ACC112 (cell line): ENCODE results near the gene TMCO2.
"Not testable (repeated sequence)": the region's sequence is repeated elsewhere in the genome, so short reads cannot be mapped to it uniquely, and the experiment has no call there.

Experiments used
- H2AFZ ChIP-seq: fragments of 200-600 bp; sonication (generic); one replicate; pipeline ENCODE4 v1.6.0; 2017; ENCODE audit warnings: antibody characterized with exemption, low read length; ENCODE audit not compliant: unreplicated experiment
- H3K27ac ChIP-seq: fragments of 200-600 bp; sonication (generic); 2 replicates; pipeline ENCODE4 v1.5.1; 2014; ENCODE audit warnings: low read depth, mild to moderate bottlenecking, antibody characterized with exemption, low read length, moderate library complexity
- H3K27me3 ChIP-seq: fragments of 200-600 bp; sonication (generic); 2 replicates; pipeline ENCODE4 v1.6.1; 2014; ENCODE audit warnings: mild to moderate bottlenecking, antibody characterized with exemption, low read length, moderate library complexity, mixed read lengths; ENCODE audit not compliant: insufficient read depth
- H3K36me3 ChIP-seq: fragments of 200-600 bp; sonication (generic); 2 replicates; pipeline ENCODE4 v1.6.1; 2016; ENCODE audit warnings: mild to moderate bottlenecking, antibody characterized with exemption, low read length, moderate library complexity, mixed read lengths; ENCODE audit not compliant: insufficient read depth
- H3K4me1 ChIP-seq: fragments of 200-600 bp; sonication (generic); one replicate; pipeline ENCODE4 v1.6.1; 2016; ENCODE audit warnings: low read length, mixed read lengths; ENCODE audit not compliant: insufficient read depth, unreplicated experiment, control insufficient read depth
- H3K4me3 ChIP-seq: fragments of 200-600 bp; sonication (generic); 2 replicates; pipeline ENCODE4 v1.5.1; 2014; ENCODE audit warnings: mild to moderate bottlenecking, low read depth, low read length
- H3K79me2 ChIP-seq: fragments of 200-600 bp; sonication (generic); one replicate; pipeline ENCODE4 v1.6.0; 2016; ENCODE audit warnings: low read length; ENCODE audit not compliant: control insufficient read depth, unreplicated experiment, insufficient read depth

TMCO2 gene

DNA sequence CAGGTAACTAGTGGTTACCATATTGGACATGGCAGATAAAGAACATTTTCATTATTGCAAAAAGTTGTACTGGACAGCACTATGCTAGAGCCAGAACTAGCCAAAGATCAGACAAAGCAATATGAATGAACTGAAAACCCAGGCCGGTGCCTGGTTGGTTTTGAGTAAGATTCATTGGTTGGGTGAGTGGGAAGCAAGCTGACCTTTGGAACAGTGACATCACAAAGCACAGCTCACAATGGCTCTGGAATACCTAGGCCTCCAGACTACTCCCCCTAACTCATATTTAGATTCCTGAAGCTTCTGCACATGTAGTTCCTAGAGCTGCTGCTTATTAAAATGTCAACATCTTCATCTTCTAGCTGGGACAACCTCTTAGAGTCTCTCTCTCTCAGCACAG, at the start of gene TMCO2:
Gene TMCO2 (plus strand): TSS at position 283 of the 400 bp plus-strand sequence. CDS start 57 bp downstream, at position 340.
- Histone ChIP-seq H2AFZ (no peak within 1 kb of the TSS), H3K79me2 (no peaks in the 10 kb centered on the region), H3K4me3 (no peak within 1 kb of the TSS), H3K36me3 (no peaks in the 10 kb centered on the region), H3K27ac (no peak within 1 kb of the TSS), H3K27me3 (no peaks in the 10 kb centered on the region), H3K4me1 (peaks cover 29% of the 10 kb centered on the region)

GRCh38 chr1:40199126-40199525, 48.6 kb upstream of the TMCO2 start:
- Histone ChIP-seq H3K27me3 (no peaks in the 10 kb centered on the region), H3K79me2 (peaks cover 8% of the 10 kb centered on the region), H3K36me3 (peaks cover 20% of the 10 kb centered on the region; the same call in 1 of the 2 replicates), H3K4me3 (no peak overlapping the region), H3K4me1 (no peaks in the 10 kb centered on the region), H2AFZ (no peak overlapping the region), H3K27ac (no peak overlapping the region)

- Histone ChIP-seq H3K27me3 (no peaks in the 10 kb centered on the region), H3K4me3 (no peak overlapping the region), H2AFZ (no peak overlapping the region), H3K27ac (no peak overlapping the region), H3K36me3 (peaks cover 29% of the 10 kb centered on the region), H3K4me1 (no peaks in the 10 kb centered on the region), H3K79me2 (peaks cover 15% of the 10 kb centered on the region)
Measured at GRCh38 chr1:40204856-40205255, 42.9 kb upstream of the TMCO2 start.

DNA sequence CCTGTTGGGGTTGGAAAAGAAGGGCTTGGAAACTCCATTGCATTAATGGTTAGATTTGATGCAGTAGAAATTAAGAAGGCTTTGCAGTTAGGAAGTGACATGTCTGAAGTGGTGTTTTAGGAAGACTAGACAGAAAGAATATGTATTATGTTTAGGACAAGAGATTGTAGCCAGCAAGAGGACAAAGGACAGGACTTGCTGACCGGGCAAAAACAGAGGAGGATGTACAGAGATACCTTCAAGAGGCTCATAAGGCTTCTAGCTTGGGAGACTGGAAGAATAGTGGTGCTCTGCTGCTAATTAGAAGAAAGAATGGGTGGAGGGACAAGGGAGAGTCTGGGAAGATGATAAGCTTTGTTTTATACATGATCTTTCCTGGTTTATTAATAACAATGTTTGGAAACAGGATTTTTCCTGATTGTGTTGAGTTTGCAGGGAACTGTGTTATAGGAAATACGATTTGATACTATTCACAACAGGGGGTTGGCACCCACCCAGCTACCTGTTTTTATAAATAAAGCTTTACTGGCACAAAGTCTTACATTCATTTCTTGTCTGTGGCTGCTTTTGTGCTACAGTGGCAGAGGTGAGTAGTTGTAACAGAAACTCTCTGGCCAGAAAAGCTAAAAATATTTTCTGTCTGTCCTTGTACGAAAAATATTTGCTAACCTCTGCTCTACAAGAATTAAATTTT, 37.1 kb upstream of the TMCO2 start:
- Histone ChIP-seq H3K4me3 (no peak overlapping the region), H3K27me3 (no peaks in the 10 kb centered on the region), H2AFZ (no peak overlapping the region), H3K36me3 (peaks cover 26% of the 10 kb centered on the region), H3K4me1 (no peaks in the 10 kb centered on the region), H3K79me2 (peaks cover 8% of the 10 kb centered on the region), H3K27ac (no peak overlapping the region)

- Histone ChIP-seq H3K79me2 (no peaks in the 10 kb centered on the region), H2AFZ (no peak overlapping the region), H3K4me3 (no peak overlapping the region), H3K4me1 (no peaks in the 10 kb centered on the region), H3K27ac (no peak overlapping the region), H3K36me3 (peaks cover 8% of the 10 kb centered on the region), H3K27me3 (no peaks in the 10 kb centered on the region)
Measured at GRCh38 chr1:40218333-40218732, 29.4 kb upstream of the TMCO2 start.

DNA sequence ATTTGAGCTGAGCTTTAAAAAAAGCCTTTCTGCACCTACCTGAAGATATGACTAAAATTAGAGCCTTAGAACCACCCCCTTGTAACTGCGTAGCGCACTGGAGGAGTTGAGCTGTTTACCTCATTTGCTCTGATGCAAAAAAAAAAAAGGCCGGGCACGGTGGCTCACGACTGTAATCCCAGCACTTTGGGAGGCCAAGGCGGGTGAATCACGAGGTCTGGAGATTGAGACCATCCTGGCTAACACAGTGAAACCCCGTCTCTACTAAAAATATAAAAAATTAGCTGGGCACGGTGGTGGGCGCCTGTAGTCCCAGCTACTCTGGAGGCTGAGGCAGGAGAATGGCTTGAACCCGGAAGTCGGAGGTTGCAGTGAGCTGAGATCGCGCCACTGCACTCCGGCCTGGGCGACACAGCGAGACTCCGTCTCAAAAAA, 26.2 kb upstream of the TMCO2 start:
- not testable (repeated sequence) for H3K79me2 ChIP-seq, H3K4me1 ChIP-seq, H3K27me3 ChIP-seq, H3K27ac ChIP-seq, H3K36me3 ChIP-seq, H2AFZ ChIP-seq, H3K4me3 ChIP-seq

DNA sequence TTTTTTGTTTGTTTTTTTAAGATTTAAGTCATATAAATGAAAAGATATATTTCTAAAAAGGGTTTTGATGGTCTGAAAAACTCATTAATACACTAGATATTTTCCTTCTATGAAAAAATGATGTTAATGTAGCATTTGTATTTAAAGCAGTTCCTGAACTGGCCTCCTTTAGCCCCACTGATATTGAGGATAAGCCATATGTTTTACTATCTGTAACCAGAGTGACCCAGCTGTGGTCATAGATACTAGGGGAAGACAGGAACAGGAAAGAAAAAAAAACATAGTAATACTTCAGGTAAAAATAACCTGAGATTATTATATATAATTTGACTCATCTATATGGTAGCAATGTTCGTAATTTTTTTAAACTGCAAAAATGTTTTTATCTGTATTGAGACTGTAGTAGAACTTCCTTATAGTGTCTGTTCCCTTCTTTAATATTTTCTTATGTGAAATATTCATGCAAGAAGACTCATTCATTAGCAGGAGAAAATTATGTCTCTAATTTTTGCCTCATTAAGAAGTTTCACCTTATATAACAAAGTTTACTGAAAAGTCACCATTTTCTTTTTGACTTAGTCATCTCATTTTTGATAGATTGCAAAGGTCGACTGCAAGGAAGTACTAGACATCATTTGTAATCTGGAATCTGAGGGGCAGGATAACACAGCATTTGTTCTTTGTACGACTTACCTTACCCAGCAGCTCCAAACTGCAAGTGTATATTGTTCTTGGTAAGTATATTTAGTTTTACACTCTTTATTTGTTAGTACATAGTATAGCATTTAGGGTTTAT, 25.6 kb upstream of the TMCO2 start:
- H3K27ac ChIP-seq, result no peak overlapping the region
- no peaks in the 10 kb centered on the region for H3K27me3 ChIP-seq
- H3K4me3 ChIP-seq, result no peak overlapping the region
- peaks cover 4% of the 10 kb centered on the region; the same call in 1 of the 2 replicates for H3K36me3 ChIP-seq
- H3K79me2 ChIP-seq, result peaks cover 2% of the 10 kb centered on the region
- no peak overlapping the region for H2AFZ ChIP-seq
- H3K4me1 ChIP-seq, result no peaks in the 10 kb centered on the region

DNA sequence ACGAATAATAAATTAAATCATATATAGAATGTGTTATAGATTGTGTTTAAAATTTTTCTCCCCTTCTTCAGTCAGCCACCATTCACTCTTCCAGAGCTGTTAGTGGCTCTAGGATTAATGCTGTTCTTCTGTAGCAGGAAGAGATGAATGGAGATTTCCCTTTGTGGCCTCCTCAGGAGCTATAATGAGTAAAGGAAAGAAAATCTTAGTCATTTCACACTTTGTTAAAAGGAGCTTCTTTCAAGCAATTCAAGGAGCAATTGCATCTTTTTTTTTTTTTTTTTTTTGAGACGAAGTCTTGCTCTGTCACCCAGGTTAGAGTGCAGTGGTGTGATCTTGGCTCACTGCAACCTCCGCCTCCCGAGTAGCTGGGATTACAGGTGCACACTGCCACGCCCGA, 23.7 kb upstream of the TMCO2 start:
- H3K36me3 ChIP-seq, result peaks cover 8% of the 10 kb centered on the region; the same call in 1 of the 2 replicates
- H3K27me3 ChIP-seq, result no peaks in the 10 kb centered on the region
- H3K4me3 ChIP-seq, result no peak overlapping the region
- no peak overlapping the region for H2AFZ ChIP-seq
- H3K4me1 ChIP-seq, result no peaks in the 10 kb centered on the region
- no peak overlapping the region for H3K27ac ChIP-seq
- peaks cover 2% of the 10 kb centered on the region for H3K79me2 ChIP-seq

- H3K27ac ChIP-seq, result no peak overlapping the region
- H3K27me3 ChIP-seq, result no peaks in the 10 kb centered on the region
- H3K36me3 ChIP-seq, result peaks cover 11% of the 10 kb centered on the region; the same call in 1 of the 2 replicates
- H3K4me1 ChIP-seq, result no peaks in the 10 kb centered on the region
- no peak overlapping the region for H2AFZ ChIP-seq
- H3K4me3 ChIP-seq, result no peak overlapping the region
- peaks cover 2% of the 10 kb centered on the region for H3K79me2 ChIP-seq
Measured at GRCh38 chr1:40226192-40226591, 21.5 kb upstream of the TMCO2 start.

DNA sequence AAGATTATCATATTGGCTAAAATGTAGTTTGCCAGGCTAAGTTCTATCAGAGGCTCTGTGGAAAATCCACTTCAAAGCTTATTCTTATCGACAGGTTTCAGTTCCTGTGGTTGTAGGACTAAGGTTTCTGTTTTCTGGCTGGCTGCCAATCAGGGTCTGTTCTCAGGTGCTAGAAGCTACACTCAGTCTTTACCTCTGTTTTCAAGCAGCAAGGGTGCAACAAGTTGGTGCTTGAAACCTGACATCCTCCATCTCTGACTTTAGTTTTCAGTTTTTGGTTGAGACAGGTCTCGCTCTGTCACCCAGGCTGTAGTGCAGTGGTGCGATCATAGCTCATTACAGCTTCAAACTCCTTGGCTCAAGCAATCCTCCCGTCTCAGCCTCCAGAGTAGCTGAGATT, 15.3 kb upstream of the TMCO2 start:
- Histone ChIP-seq H2AFZ (no peak overlapping the region), H3K79me2 (no peaks in the 10 kb centered on the region), H3K4me1 (no peaks in the 10 kb centered on the region), H3K36me3 (peaks cover 51% of the 10 kb centered on the region), H3K27ac (no peak overlapping the region), H3K4me3 (no peak overlapping the region), H3K27me3 (no peaks in the 10 kb centered on the region)

DNA sequence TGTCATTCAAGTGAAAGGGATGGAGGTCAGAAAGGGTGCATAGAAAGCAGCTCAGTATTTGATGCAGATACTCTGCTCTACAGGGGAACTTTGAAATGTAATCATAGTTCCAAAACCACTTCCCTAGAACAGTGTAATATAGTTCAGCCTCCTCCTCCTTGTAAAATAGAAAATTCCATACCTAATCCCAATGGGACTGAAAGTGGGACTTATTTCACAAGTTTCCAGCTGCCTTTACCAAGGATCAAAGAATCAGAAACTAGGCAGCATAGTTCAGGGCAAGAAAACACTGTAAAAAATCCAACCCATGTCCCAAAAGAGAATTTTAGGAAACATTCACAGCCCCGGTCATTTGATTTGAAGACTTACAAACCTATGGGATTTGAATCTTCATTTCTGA, 8.1 kb upstream of the TMCO2 start:
- Histone ChIP-seq H3K4me3 (no peak overlapping the region), H3K4me1 (peaks cover 45% of the 10 kb centered on the region), H3K27ac (peak overlapping the region; percentile 16; the same call in 1 of the 2 replicates), H2AFZ (no peak overlapping the region), H3K27me3 (no peaks in the 10 kb centered on the region), H3K36me3 (peaks cover 40% of the 10 kb centered on the region), H3K79me2 (no peaks in the 10 kb centered on the region)
